Heart left ventricle (tissue), 16 donors: ENCODE measurements around the gene ULBP3. TPM values are rescaled to one million over a fixed set of nuclear protein-coding genes. Genes with fewer than 3 reads are reported as not detected.

ENCODE experiments used
- ATAC-seq, 4 donors: fragments of 200-7000 bp; cut with Tn5 transposase; one replicate each; pipeline ENCODE4 v1.9.1; 2020 to 2022; ENCODE audit warnings: moderate library complexity in 4 of 4, mild to moderate bottlenecking in 3 of 4, moderate number of reproducible peaks in 1 of 4
- DNase-seq, 5 donors: peaks; one replicate each; pipeline ENCODE4 v3.0.0-alpha.2; 2020
- H3K27ac ChIP-seq, 12 donors: fragments of 200-600 bp; sonication (generic) in 4 of 12; one replicate each; pipeline versions ENCODE4 v1.5.0 to v1.8.0; 2016 to 2022; ENCODE audit warnings: mild to moderate bottlenecking in 2 of 12
- H3K27me3 ChIP-seq, 9 donors: fragments of 200-600 bp; sonication (generic) in 2 of 9; one replicate each; pipeline versions ENCODE4 v1.5.1 to v1.8.0; 2016 to 2022; ENCODE audit warnings: mild to moderate bottlenecking in 3 of 9
- H3K36me3 ChIP-seq, 9 donors: fragments of 200-600 bp; sonication (generic) in 2 of 9; one replicate each; pipeline versions ENCODE4 v1.5.0 to v1.8.0; 2018 to 2022; ENCODE audit warnings: mild to moderate bottlenecking in 2 of 9
- H3K4me1 ChIP-seq, 12 donors: fragments of 200-600 bp; sonication (generic) in 4 of 12; one replicate each; pipeline versions ENCODE4 v1.5.0 to v1.8.0; 2016 to 2022; ENCODE audit warnings: mild to moderate bottlenecking in 3 of 12
- H3K4me3 ChIP-seq, 12 donors: fragments of 200-600 bp; sonication (generic) in 4 of 12; one replicate each; pipeline versions ENCODE4 v1.5.0 to v1.8.0; 2017 to 2022; ENCODE audit warnings: mild to moderate bottlenecking in 9 of 12, moderate library complexity in 4 of 12
- H3K9me3 ChIP-seq, 12 donors: fragments of 200-600 bp; sonication (generic) in 4 of 12; one replicate each; pipeline versions ENCODE4 v1.5.0 to v1.8.0; 2016 to 2022; ENCODE audit warnings: mild to moderate bottlenecking in 1 of 12
- POLR2A ChIP-seq, 2 donors: fragments of 450-650 bp; IDR thresholded peaks; one replicate each; pipeline ENCODE4 v1.6.1; 2017; ENCODE audit warnings: antibody characterized with exemption in 2 of 2, mild to moderate bottlenecking in 2 of 2, moderate library complexity in 2 of 2
- WGBS, 4 donors: extraction: QIAGEN DNeasy Blood & Tissue Kit in 2 of 4; methylation state at CpG; one replicate each; pipeline versions ENCODE4 v1.1.5 to v1.1.7; 2013 to 2018; 5-methylcytosine and 5-hydroxymethylcytosine counted together
- intact Hi-C, 10 donors: fragments of 100-400 bp; cut with DNase I; formaldehyde crosslinking; loops; one replicate each; pipeline versions ENCODE4 v1.11.1 to v1.14.2; 2022
- polyA plus RNA-seq, 2 donors: library from polyadenylated mRNA; stranded (reverse); fragments of 200-250 nt; gene quantifications; one replicate each; pipeline ENCODE4 v1.2.3, GENCODE V29; 2013
- total RNA-seq, 9 donors: library from RNA; depleted of rRNA in 2 of 9; stranded (reverse); fragments of >200 nt in 2 of 9; fragmentation: NEBNext Ultra II Directional in 3 of 9; extraction: Animal tissue kit (Norgen Biotek cat#: 25700) in 3 of 9; gene quantifications; one replicate each; pipeline versions ENCODE4 v1.1.0 to v1.2.4, GENCODE V29; 2016 to 2023
- TF ChIP-seq, protein P1 (sequence below), 12 donors: fragments of 200-600 bp; sonication (generic) in 4 of 12; IDR thresholded peaks; one replicate each; pipeline versions ENCODE4 v1.5.0 to v1.8.0; 2018 to 2022; ENCODE audit warnings: antibody characterized with exemption in 12 of 12, mild to moderate bottlenecking in 5 of 12
- donor health status: ischemic (EF 13 %, LVEDD 7.1; RV severe dilation, severe dysfunction).
- donor health status: healthy with polysubstance abuse.
- donor health status: DM: no; HTN: yes; CAD: no.
- donor health status: DM: no; HTN: no; CAD: no.
- donor health status: ischemic (EF 25% LVEDD 6.9; RV normal size, moderate dysfunction).
- donor health status: ischemic (EF 25% LVEDD 5.7; RV mildly dilated, moderate dysfunction).
- donor health status: healthy.
- donor health status: DM: yes; HTN: yes; CAD: no.
- donor health status: ischemic (EF 35%, LVEDD 5.7; RV mildly dilated, moderate dysfunction).
- donor health status: nonischemic (EF 11% LVEDD 7.7; RV severe dilation, severe dysfunction).
- donor health status: DM: yes; HTN: yes; CAD: no.
- donor health status: PGD.
- donor health status: ischemic (EF 29% LVEDD 5.4; RV normal size, mild dysfunction).
- donor health status: nonischemic (EF 23%, LVEDD 6.1; RV moderate dilation, normal function).

The ULBP3 gene
- total and polyA plus RNA-seq, 11 donors, result 0.72 to 3.6 (median 1.3) TPM; not detected in 1

DNA sequence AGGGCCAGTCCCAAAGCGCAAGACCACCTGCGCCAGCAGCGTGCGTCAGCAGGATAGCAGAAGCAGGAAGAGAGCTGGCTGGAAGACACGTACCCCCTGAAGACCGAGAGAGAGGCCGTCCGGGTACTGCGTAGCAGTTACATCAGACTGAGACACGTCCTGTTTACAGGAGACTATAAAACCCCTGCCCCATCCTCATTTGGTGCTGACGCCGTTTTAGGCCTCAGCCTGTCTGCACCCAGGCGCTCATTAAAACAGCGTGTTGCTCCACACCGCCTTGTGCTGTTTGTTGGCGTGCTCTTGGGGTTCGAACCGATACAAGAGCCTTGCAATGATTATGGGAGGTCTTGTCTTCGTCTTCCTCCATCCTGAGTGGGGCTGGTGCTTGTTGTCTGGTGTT is 31.8 kb upstream of the ULBP3 start:
- DNase-seq (no peak), ATAC-seq (no peak)
- H3K9me3 ChIP-seq, result peaks cover 0 to 3% (median 0%) of the 10 kb centered on the region in 12 donors
- no peak overlapping the region for H3K4me3 ChIP-seq
- no peak overlapping the region for H3K27ac ChIP-seq
- H3K27me3 ChIP-seq, result peaks cover 0 to 5% (median 0%) of the 10 kb centered on the region in 9 donors
- 84 to 96% (median 94%) methylated on average over 17 to 19 of the region's 19 CpGs for WGBS, 4 donors
- H3K36me3 ChIP-seq, result no peaks in the 10 kb centered on the region
- intact Hi-C loops, result no loop called here
- TF ChIP-seq, protein P1, sequence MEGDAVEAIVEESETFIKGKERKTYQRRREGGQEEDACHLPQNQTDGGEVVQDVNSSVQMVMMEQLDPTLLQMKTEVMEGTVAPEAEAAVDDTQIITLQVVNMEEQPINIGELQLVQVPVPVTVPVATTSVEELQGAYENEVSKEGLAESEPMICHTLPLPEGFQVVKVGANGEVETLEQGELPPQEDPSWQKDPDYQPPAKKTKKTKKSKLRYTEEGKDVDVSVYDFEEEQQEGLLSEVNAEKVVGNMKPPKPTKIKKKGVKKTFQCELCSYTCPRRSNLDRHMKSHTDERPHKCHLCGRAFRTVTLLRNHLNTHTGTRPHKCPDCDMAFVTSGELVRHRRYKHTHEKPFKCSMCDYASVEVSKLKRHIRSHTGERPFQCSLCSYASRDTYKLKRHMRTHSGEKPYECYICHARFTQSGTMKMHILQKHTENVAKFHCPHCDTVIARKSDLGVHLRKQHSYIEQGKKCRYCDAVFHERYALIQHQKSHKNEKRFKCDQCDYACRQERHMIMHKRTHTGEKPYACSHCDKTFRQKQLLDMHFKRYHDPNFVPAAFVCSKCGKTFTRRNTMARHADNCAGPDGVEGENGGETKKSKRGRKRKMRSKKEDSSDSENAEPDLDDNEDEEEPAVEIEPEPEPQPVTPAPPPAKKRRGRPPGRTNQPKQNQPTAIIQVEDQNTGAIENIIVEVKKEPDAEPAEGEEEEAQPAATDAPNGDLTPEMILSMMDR (IDR thresholded peaks at IDR 0.05), result no peak
- TF ChIP-seq POLR2A (IDR thresholded peaks at IDR 0.05), result no peak
- no peaks in the 10 kb centered on the region for H3K4me1 ChIP-seq

GRCh38 chr6:150099953-150100352 is 31.0 kb upstream of the ULBP3 start:
- intact Hi-C loops, result no loop called here
- no peak overlapping the region for H3K4me3 ChIP-seq
- no peak for TF ChIP-seq POLR2A (IDR thresholded peaks at IDR 0.05)
- TF ChIP-seq, protein P1 (IDR thresholded peaks at IDR 0.05), result no peak
- WGBS, 4 donors, result 92 to 95% (median 93%) methylated on average over 11 of the region's 11 CpGs
- DNase-seq, result no peak
- H3K9me3 ChIP-seq, result peaks cover 0 to 3% (median 0%) of the 10 kb centered on the region in 12 donors
- peaks cover 0 to 7% (median 0%) of the 10 kb centered on the region in 9 donors for H3K27me3 ChIP-seq
- H3K36me3 ChIP-seq, result no peaks in the 10 kb centered on the region
- H3K27ac ChIP-seq, result no peak overlapping the region
- ATAC-seq, result no peak
- no peaks in the 10 kb centered on the region for H3K4me1 ChIP-seq

DNA sequence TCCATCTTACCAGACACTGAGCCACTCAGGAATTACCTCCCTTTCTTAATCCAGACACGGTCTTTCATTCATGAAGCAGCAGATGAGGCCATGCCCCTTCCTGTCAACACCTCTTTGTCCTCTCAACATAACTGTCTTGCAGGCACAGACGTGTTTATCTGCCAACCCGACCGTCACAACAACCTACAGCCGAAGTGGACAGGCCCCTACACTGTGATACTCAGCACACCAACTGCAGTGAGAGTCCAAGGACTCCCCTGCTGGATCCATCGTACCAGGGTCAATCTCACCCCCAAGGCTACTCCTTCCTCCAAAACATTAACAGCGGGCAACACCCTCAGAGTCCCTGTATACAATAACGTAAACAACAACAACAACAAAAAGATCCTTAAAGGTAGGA is 30.6 kb upstream of the ULBP3 start:
- Histone ChIP-seq H3K9me3 (peaks cover 0 to 3% (median 0%) of the 10 kb centered on the region in 12 donors), H3K4me3 (no peak overlapping the region), H3K4me1 (no peaks in the 10 kb centered on the region), H3K27me3 (peaks cover 0 to 8% (median 0%) of the 10 kb centered on the region in 9 donors), H3K27ac (no peak overlapping the region), H3K36me3 (no peaks in the 10 kb centered on the region)
- ATAC-seq, result no peak
- intact Hi-C loops, result no loop called here
- WGBS, 4 donors, result 72 to 83% (median 74%) methylated on average over 8 of the region's 8 CpGs
- TF ChIP-seq, protein P1 (IDR thresholded peaks at IDR 0.05), result no peak
- TF ChIP-seq POLR2A (IDR thresholded peaks at IDR 0.05), result no peak
- DNase-seq, result no peak

GRCh38 chr6:150098155-150098554 is 29.2 kb upstream of the ULBP3 start:
- Histone ChIP-seq H3K4me3 (no peak overlapping the region), H3K27ac (no peak overlapping the region), H3K4me1 (no peaks in the 10 kb centered on the region), H3K27me3 (peaks cover 0 to 9% (median 0%) of the 10 kb centered on the region in 9 donors), H3K9me3 (peaks cover 0 to 3% (median 0%) of the 10 kb centered on the region in 12 donors), H3K36me3 (no peaks in the 10 kb centered on the region)
- DNase-seq (no peak), ATAC-seq (no peak)
- no peak for TF ChIP-seq POLR2A (IDR thresholded peaks at IDR 0.05)
- TF ChIP-seq, protein P1 (IDR thresholded peaks at IDR 0.05), result no peak
- intact Hi-C loops, result no loop called here
- WGBS, 4 donors, result 83 to 91% (median 89%) methylated on average over 10 of the region's 10 CpGs
